ENCODE measurements around the gene TTC39A.

- TF ChIP-seq CTCF (IDR thresholded peaks at IDR 0.05; ENCODE audit: low read length) (no peak), EZH2 (IDR thresholded peaks at IDR 0.05; ENCODE audit: borderline replicate concordance, low read length) (no peak)
These were observed 45.3 kb downstream of the TTC39A start for GRCh38 chr1:51285055-51285454.
